IMR-90 (cell line): ENCODE results near the gene MSANTD1. TPM values are rescaled to one million over a fixed set of nuclear protein-coding genes. Genes with fewer than 3 reads are reported as not detected.

Experiments
- ATAC-seq: fragments of 200-7000 bp; cut with Tn5 transposase; 2 replicates; pipeline ENCODE4 v1.9.1; 2020; ENCODE audit warnings: low read depth, mild to moderate bottlenecking, moderate library complexity
- BruUV-seq: library from RNA; stranded (reverse); fragments of 400-500 nt; replicated peaks from 2 replicates; lab custom pipeline; 2021; lab: Mats Ljungman, UMichigan
- CTCF ChIA-PET: fragments of 300-600 bp; formaldehyde crosslinking; extraction: SDS; loops from one replicate; lab custom pipeline; 2021; ENCODE audit warnings: antibody characterized with exemption; lab: Yijun Ruan, JAX
- POLR2A ChIA-PET: fragments of 300-600 bp; sonication (Branson Sonifier 250); formaldehyde crosslinking; loops from one replicate; lab custom pipeline; 2022; ENCODE audit warnings: antibody characterized with exemption; ENCODE audit not compliant: unreplicated experiment; lab: Charles Lee
- DNase-seq: peaks from one replicate; pipeline ENCODE4 v3.0.0; 2013
- H2AFZ ChIP-seq: replicated peaks from 2 replicates; pipeline ENCODE3; 2013; ENCODE audit warnings: low read length, mild to moderate bottlenecking; ENCODE audit not compliant: poor library complexity
- H2AK5ac ChIP-seq: 2 replicates; pipeline ENCODE4 v1.6.1; 2013; ENCODE audit warnings: low read depth, low read length, inconsistent platforms
- H2AK9ac ChIP-seq: replicated peaks from 2 replicates; pipeline ENCODE3; 2013; ENCODE audit warnings: mild to moderate bottlenecking, low read depth, low read length, moderate library complexity; ENCODE audit not compliant: poor library complexity
- H2BK120ac ChIP-seq: 2 replicates; pipeline ENCODE4 v1.6.1; 2013; ENCODE audit warnings: low read depth, low read length, inconsistent platforms
- H2BK15ac ChIP-seq: 3 replicates; pipeline ENCODE4 v1.6.1; 2013; ENCODE audit warnings: low read depth, low read length, inconsistent platforms
- H2BK20ac ChIP-seq: 2 replicates; pipeline ENCODE4 v1.6.1; 2013; ENCODE audit warnings: low read depth, mild to moderate bottlenecking, inconsistent platforms, low read length, moderate library complexity
- H2BK5ac ChIP-seq: 2 replicates; pipeline ENCODE4 v1.6.1; 2013; ENCODE audit warnings: mild to moderate bottlenecking, low read depth, low read length, inconsistent platforms; ENCODE audit not compliant: poor library complexity, severe bottlenecking
- H3K14ac ChIP-seq: replicated peaks from 2 replicates; pipeline ENCODE4 v1.6.1; 2013; ENCODE audit warnings: low read depth, low read length, inconsistent platforms
- H3K18ac ChIP-seq: 2 replicates; pipeline ENCODE4 v1.6.1; 2013; ENCODE audit warnings: low read depth, low read length, control low read depth
- H3K23ac ChIP-seq: 2 replicates; pipeline ENCODE4 v1.6.1; 2013; ENCODE audit warnings: low read depth, low read length, inconsistent platforms
- H3K27ac ChIP-seq: 2 replicates; pipeline ENCODE4 v1.5.1; 2013; ENCODE audit warnings: mild to moderate bottlenecking, control low read depth, low read length; ENCODE audit not compliant: insufficient read depth
- H3K27me3 ChIP-seq: 2 replicates; pipeline ENCODE4 v1.6.1; 2013; ENCODE audit warnings: low read length; ENCODE audit not compliant: control insufficient read depth, insufficient read depth
- H3K36me3 ChIP-seq: 2 replicates; pipeline ENCODE4 v1.6.1; 2013; ENCODE audit warnings: low read length, mixed read lengths; ENCODE audit not compliant: control insufficient read depth, insufficient read depth
- H3K4ac ChIP-seq: 2 replicates; pipeline ENCODE4 v1.6.1; 2013; ENCODE audit warnings: low read depth, low read length, inconsistent platforms
- H3K4me1 ChIP-seq: 2 replicates; pipeline ENCODE4 v1.6.1; 2013; ENCODE audit warnings: low read length, mixed read lengths; ENCODE audit not compliant: control insufficient read depth, insufficient read depth
- H3K4me2 ChIP-seq: 2 replicates; pipeline ENCODE4 v1.6.1; 2013; ENCODE audit warnings: low read depth, mild to moderate bottlenecking, control low read depth, low read length, moderate library complexity
- H3K4me3 ChIP-seq: 2 replicates; pipeline ENCODE4 v1.5.1; 2013; ENCODE audit warnings: low read depth, mild to moderate bottlenecking, control low read depth, low read length, moderate library complexity; ENCODE audit not compliant: insufficient read depth
- H3K56ac ChIP-seq: 2 replicates; pipeline ENCODE4 v1.6.1; 2013; ENCODE audit warnings: low read length, inconsistent platforms; ENCODE audit not compliant: insufficient read depth; ENCODE audit errors: extremely low read depth
- H3K79me1 ChIP-seq, 2 experiments: 2 replicates each; pipeline ENCODE4 v1.6.1; 2013; ENCODE audit warnings: low read length in 2 of 2, inconsistent platforms in 1 of 2, low read depth in 1 of 2
- H3K9ac ChIP-seq: 2 replicates; pipeline ENCODE4 v1.6.1; 2013; ENCODE audit warnings: low read depth, low read length, control low read depth
- H3K9me1 ChIP-seq: 2 replicates; pipeline ENCODE4 v1.6.1; 2013; ENCODE audit warnings: low read length, inconsistent platforms; ENCODE audit not compliant: insufficient read depth
- H3K9me3 ChIP-seq: 2 replicates; pipeline ENCODE4 v1.6.1; 2013; ENCODE audit warnings: low read length; ENCODE audit not compliant: control insufficient read depth, insufficient read depth
- H4K20me1 ChIP-seq: 2 replicates; pipeline ENCODE4 v1.6.1; 2013; ENCODE audit warnings: low read length, inconsistent platforms; ENCODE audit not compliant: insufficient read depth
- H4K5ac ChIP-seq: 2 replicates; pipeline ENCODE4 v1.6.1; 2013; ENCODE audit warnings: mild to moderate bottlenecking, low read depth, low read length, control low read depth
- H4K8ac ChIP-seq, 2 experiments: 2 replicates each; pipeline ENCODE4 v1.6.1; 2013; ENCODE audit warnings: low read depth in 2 of 2, low read length in 2 of 2, control low read depth in 1 of 2, inconsistent platforms in 1 of 2
- H4K91ac ChIP-seq: 2 replicates; pipeline ENCODE4 v1.6.1; 2013; ENCODE audit warnings: low read depth, low read length, inconsistent platforms; ENCODE audit not compliant: insufficient read depth
- CHD1 ChIP-seq: IDR thresholded peaks from 2 replicates; pipeline ENCODE4 v1.6.1; 2012; ENCODE audit warnings: low read depth, low read length, improper control_type of control experiment
- MXI1 ChIP-seq: IDR thresholded peaks from 2 replicates; pipeline ENCODE4 v1.6.1; 2012; ENCODE audit warnings: low read depth, mild to moderate bottlenecking, low read length, moderate library complexity, borderline replicate concordance
- SMC3 ChIP-seq: fragments of 150-350 bp; IDR thresholded peaks from 2 replicates; pipeline ENCODE4 v1.6.1; 2016; ENCODE audit warnings: low read depth, mild to moderate bottlenecking, antibody characterized with exemption, low read length, moderate library complexity
- whole genome bisulfite sequencing, 2 experiments: methylation state at CpG; one replicate each; pipeline versions ENCODE4 v1.1.5 to v1.1.7; 2013; ENCODE audit warnings: missing lambda C conversion rate in 2 of 2; ENCODE audit not compliant: insufficient read length in 1 of 2; ENCODE audit errors: extremely low coverage in 2 of 2; 5-methylcytosine and 5-hydroxymethylcytosine counted together
- dilution Hi-C: fragments of 300-500 bp; cut with HindIII; formaldehyde crosslinking; loops from one replicate; pipeline ENCODE4 v1.14.3; 2018; ENCODE audit warnings: low sequenced_read_pairs; ENCODE audit not compliant: unreplicated experiment
- in situ Hi-C: fragments of 300-500 bp; cut with MboI; formaldehyde crosslinking; loops from 3 replicates; pipeline ENCODE4 v1.14.3; 2019; ENCODE audit warnings: low sequenced_read_pairs, inconsistent platforms, mixed read lengths
- intact Hi-C: fragments of 100-400 bp; cut with micrococcal nuclease; formaldehyde crosslinking; loops from 2 replicates; pipeline ENCODE4 v1.10.0; 2022
- polyA plus RNA-seq, 3 experiments: library from polyadenylated mRNA; depleted of rRNA; stranded (reverse); fragments of >200 nt; gene quantifications; 2 replicates each; pipeline ENCODE4 v1.2.3, GENCODE V29; 2012; ENCODE audit warnings: low replicate concordance in 1 of 3
- total RNA-seq: library from RNA; depleted of rRNA; stranded (reverse); fragments of >200 nt; gene quantifications from 2 replicates; pipeline ENCODE4 v1.2.3, GENCODE V29; 2012
- TF ChIP-seq, protein P1 (sequence below): fragments of 150-350 bp; IDR thresholded peaks from 2 replicates; pipeline ENCODE4 v1.6.1; 2016; ENCODE audit warnings: low read depth, mild to moderate bottlenecking, low read length, moderate library complexity, borderline replicate concordance
- TF ChIP-seq, protein P2 (sequence below): conservative IDR thresholded peaks from 2 replicates; pipeline ENCODE4 v1.5.1; 2012; ENCODE audit warnings: mild to moderate bottlenecking, low read depth, low read length, improper control_type of control experiment

Gene MSANTD1
- total and polyA plus RNA-seq, 2 of the 4 experiments (the other 2 are of a cell fraction) = under 0.01 to 0.07 TPM

DNA sequence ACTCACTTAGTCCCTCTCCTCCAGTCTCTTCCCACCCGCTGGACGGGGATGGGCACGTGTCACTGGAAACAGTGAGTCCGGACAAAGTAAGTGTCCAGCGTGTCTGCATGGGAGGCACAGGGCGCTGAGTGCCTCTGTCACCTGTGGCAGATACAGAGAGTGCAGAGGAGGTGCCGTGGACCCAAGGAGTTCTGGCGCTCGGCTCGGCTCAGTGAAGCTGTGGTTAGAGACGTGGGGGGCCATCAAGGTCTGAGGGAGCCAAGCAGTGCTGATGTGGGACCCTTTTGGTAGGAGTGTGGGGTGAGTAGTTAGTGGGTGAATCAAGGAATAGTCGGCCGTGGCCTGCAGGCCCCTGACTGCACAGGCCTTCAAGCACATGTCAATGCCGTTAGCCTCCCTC is 40.1 kb upstream of the MSANTD1 start:
- ChIA-PET POLR2A (no interaction called here), CTCF (no interaction called here)
- no peaks in the 10 kb centered on the region for H3K9me3 ChIP-seq
- no peak overlapping the region for H3K14ac ChIP-seq
- no peak for ATAC-seq
- H3K9me1 ChIP-seq = peaks cover 11% of the 10 kb centered on the region
- no peak overlapping the region for H3K56ac ChIP-seq
- no peak overlapping the region for H3K4me3 ChIP-seq
- no peak overlapping the region for H2AK9ac ChIP-seq
- in situ Hi-C loops = no loop called here
- no peak overlapping the region for H2BK20ac ChIP-seq
- H4K8ac ChIP-seq = no peak overlapping the region
- WGBS, 2 experiments = 95% methylated on average over 11 of the region's 14 CpGs; no CpG with 5 or more reads in 1 of the 2 experiments
- H3K27me3 ChIP-seq = no peaks in the 10 kb centered on the region
- no peak overlapping the region for H3K4me2 ChIP-seq
- intact Hi-C loops = no loop called here
- no peak overlapping the region for H3K27ac ChIP-seq
- H3K23ac ChIP-seq = no peak overlapping the region
- H2BK120ac ChIP-seq = no peak overlapping the region
- no peak overlapping the region for H2BK5ac ChIP-seq
- no peak overlapping the region for H3K4ac ChIP-seq
- peaks cover 3% of the 10 kb centered on the region; the same call in 1 of the 2 replicates for H4K20me1 ChIP-seq
- DNase-seq = no peak
- no peak overlapping the region for H3K9ac ChIP-seq
- H4K5ac ChIP-seq = no peak overlapping the region
- H2AFZ ChIP-seq = no peak overlapping the region
- TF ChIP-seq CHD1 (no peak), MXI1 (no peak), SMC3 (no peak)
- TF ChIP-seq, protein P1, sequence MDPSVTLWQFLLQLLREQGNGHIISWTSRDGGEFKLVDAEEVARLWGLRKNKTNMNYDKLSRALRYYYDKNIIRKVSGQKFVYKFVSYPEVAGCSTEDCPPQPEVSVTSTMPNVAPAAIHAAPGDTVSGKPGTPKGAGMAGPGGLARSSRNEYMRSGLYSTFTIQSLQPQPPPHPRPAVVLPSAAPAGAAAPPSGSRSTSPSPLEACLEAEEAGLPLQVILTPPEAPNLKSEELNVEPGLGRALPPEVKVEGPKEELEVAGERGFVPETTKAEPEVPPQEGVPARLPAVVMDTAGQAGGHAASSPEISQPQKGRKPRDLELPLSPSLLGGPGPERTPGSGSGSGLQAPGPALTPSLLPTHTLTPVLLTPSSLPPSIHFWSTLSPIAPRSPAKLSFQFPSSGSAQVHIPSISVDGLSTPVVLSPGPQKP = no peak
- TF ChIP-seq, protein P2, sequence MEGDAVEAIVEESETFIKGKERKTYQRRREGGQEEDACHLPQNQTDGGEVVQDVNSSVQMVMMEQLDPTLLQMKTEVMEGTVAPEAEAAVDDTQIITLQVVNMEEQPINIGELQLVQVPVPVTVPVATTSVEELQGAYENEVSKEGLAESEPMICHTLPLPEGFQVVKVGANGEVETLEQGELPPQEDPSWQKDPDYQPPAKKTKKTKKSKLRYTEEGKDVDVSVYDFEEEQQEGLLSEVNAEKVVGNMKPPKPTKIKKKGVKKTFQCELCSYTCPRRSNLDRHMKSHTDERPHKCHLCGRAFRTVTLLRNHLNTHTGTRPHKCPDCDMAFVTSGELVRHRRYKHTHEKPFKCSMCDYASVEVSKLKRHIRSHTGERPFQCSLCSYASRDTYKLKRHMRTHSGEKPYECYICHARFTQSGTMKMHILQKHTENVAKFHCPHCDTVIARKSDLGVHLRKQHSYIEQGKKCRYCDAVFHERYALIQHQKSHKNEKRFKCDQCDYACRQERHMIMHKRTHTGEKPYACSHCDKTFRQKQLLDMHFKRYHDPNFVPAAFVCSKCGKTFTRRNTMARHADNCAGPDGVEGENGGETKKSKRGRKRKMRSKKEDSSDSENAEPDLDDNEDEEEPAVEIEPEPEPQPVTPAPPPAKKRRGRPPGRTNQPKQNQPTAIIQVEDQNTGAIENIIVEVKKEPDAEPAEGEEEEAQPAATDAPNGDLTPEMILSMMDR = no peak
- H4K91ac ChIP-seq = no peak overlapping the region
- peaks cover 6% of the 10 kb centered on the region for H3K4me1 ChIP-seq
- peaks cover 46% of the 10 kb centered on the region for H3K36me3 ChIP-seq
- no peak overlapping the region for H2BK15ac ChIP-seq
- peaks cover 0 to 5% of the 10 kb centered on the region in 2 experiments; a peak in 1 of 4 replicates for H3K79me1 ChIP-seq
- BruUV-seq = no TSS peak
- no peak overlapping the region for H3K18ac ChIP-seq
- dilution Hi-C loops = no loop called here
- H2AK5ac ChIP-seq = no peak overlapping the region
